Ovary (tissue), 3 donors: ENCODE results near the gene FSD1L.

Experiments used
- POLR2A ChIP-seq: fragments of 450-650 bp; IDR thresholded peaks from one replicate; pipeline ENCODE4 v1.6.1; 2017; ENCODE audit warnings: antibody characterized with exemption, mild to moderate bottlenecking, moderate library complexity
- TF ChIP-seq, protein P1 (sequence below), 3 donors: fragments of 450-650 bp in 2 of 3; fragments of 200-600 bp in 1 of 3; IDR thresholded peaks; one replicate each; pipeline versions ENCODE4 v1.5.1 to v1.8.0; 2016 to 2022; ENCODE audit warnings: antibody characterized with exemption in 3 of 3, mild to moderate bottlenecking in 1 of 3
- donor health status: DM: no; HTN: no; CAD: no.

DNA sequence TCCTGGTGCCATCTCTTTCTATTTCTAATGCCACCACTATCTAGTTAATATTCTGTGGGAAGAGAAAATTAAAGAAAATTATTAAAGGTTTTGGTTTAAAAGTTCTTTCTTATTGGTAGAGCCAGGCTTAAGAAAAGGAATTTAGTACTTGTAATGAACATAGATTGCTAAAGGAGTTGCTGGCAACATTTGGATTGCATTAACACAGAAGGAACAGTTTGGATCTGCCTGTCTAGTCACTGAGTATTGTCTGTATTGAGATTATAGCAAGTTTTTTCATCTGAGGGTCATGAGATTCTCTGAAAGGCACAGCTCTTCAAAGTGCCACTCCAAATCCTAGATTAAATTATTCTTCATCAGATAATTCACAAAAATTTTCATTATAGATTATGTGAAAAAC, 32.0 kb downstream of the FSD1L start:
- TF ChIP-seq POLR2A = no peak
- TF ChIP-seq, protein P1, sequence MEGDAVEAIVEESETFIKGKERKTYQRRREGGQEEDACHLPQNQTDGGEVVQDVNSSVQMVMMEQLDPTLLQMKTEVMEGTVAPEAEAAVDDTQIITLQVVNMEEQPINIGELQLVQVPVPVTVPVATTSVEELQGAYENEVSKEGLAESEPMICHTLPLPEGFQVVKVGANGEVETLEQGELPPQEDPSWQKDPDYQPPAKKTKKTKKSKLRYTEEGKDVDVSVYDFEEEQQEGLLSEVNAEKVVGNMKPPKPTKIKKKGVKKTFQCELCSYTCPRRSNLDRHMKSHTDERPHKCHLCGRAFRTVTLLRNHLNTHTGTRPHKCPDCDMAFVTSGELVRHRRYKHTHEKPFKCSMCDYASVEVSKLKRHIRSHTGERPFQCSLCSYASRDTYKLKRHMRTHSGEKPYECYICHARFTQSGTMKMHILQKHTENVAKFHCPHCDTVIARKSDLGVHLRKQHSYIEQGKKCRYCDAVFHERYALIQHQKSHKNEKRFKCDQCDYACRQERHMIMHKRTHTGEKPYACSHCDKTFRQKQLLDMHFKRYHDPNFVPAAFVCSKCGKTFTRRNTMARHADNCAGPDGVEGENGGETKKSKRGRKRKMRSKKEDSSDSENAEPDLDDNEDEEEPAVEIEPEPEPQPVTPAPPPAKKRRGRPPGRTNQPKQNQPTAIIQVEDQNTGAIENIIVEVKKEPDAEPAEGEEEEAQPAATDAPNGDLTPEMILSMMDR (IDR thresholded peaks at IDR 0.05) = no peak
